HS-5 (cell line): Measurements from ENCODE around the gene CUL7.
"Not testable (repeated sequence)": the region's sequence is repeated elsewhere in the genome, so short reads cannot be mapped to it uniquely, and the experiment has no call there.

Experiments used
- DNase-seq: peaks from one replicate; pipeline ENCODE4 v3.0.0-alpha.2; 2012; ENCODE audit warnings: low read depth

The CUL7 gene

GRCh38 chr6:43014434-43014909 is 39.2 kb downstream of the CUL7 start:
- DNase-seq: no peak

- peak; percentile 98 for DNase-seq
Measured at GRCh38 chr6:43013843-43014433, 39.7 kb downstream of the CUL7 start, which contains the start of the genes KLHDC3 and MEA1. KLHDC3 (plus strand) TSS chr6:43014249; CDS start chr6:43017193, 2,944 bp downstream. MEA1 (minus strand) TSS chr6:43013946; CDS start chr6:43013813, 133 bp downstream.

GRCh38 chr6:43013097-43013842 is 40.4 kb downstream of the CUL7 start:
- peak; percentile 8 for DNase-seq

GRCh38 chr6:43012364-43012763 is 41.3 kb downstream of the CUL7 start:
- no peak for DNase-seq

GRCh38 chr6:43011207-43011606 is 42.4 kb downstream of the CUL7 start:
- DNase-seq: no peak

- DNase-seq: no peak
Measured at GRCh38 chr6:43009124-43009523, 44.5 kb downstream of the CUL7 start.

GRCh38 chr6:43007126-43007525 is 46.5 kb downstream of the CUL7 start:
- no peak for DNase-seq

- DNase-seq: no peak
Measured at GRCh38 chr6:43006251-43006650, 47.4 kb downstream of the CUL7 start.

- no peak for DNase-seq
Measured at GRCh38 chr6:43005844-43006243, 47.8 kb downstream of the CUL7 start.

- no peak for DNase-seq
Measured at GRCh38 chr6:43001843-43002242, 51.8 kb downstream of the CUL7 start.

GRCh38 chr6:42998205-42998604 is 55.4 kb downstream of the CUL7 start:
- not testable (repeated sequence) for DNase-seq

- DNase-seq: no peak
Measured at GRCh38 chr6:42996513-42996912, 57.1 kb downstream of the CUL7 start.

- no peak for DNase-seq
Measured at GRCh38 chr6:42993445-42993844, 60.2 kb downstream of the CUL7 start.

- DNase-seq: no peak
Measured at GRCh38 chr6:42989923-42990322, 63.7 kb downstream of the CUL7 start.

- DNase-seq: no peak
Measured at GRCh38 chr6:42988486-42989020, 65.1 kb downstream of the CUL7 start.
